ENCODE measurements around the gene KCNMB1.

DNA sequence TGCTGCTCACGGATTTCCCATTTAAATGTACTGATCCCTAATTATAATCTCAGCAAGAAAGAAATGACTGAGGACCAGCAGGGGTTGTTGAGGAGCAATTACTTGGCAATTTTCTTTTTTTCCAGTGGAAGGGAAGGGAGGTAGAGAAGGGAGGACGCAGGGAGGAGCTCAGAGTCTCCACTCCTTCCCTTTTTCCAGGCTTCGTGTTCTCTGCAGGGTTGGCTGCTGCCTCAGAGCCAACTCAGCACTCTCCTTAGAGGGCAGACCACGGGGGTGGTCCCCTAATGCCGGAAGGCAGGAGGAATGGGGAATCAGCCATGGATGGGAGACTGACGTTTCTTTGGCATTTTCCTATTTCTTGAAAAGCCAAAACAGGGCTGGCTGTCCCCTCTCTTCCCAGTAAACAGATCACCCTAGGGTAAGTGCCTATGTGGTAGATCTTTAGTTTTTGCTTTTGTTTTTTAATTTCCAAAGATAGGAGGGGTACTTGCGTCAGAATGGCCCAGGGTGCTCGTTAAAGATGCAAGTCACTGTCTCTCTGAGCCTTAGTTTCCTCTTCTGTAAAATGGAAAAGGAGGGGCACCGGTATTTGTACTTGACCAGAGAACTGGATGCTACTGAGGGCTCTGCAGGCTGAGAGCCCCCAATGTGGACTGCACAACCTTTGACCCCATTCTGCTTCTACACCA, 52.0 kb downstream of the KCNMB1 start:
- TF ChIP-seq, protein P1, sequence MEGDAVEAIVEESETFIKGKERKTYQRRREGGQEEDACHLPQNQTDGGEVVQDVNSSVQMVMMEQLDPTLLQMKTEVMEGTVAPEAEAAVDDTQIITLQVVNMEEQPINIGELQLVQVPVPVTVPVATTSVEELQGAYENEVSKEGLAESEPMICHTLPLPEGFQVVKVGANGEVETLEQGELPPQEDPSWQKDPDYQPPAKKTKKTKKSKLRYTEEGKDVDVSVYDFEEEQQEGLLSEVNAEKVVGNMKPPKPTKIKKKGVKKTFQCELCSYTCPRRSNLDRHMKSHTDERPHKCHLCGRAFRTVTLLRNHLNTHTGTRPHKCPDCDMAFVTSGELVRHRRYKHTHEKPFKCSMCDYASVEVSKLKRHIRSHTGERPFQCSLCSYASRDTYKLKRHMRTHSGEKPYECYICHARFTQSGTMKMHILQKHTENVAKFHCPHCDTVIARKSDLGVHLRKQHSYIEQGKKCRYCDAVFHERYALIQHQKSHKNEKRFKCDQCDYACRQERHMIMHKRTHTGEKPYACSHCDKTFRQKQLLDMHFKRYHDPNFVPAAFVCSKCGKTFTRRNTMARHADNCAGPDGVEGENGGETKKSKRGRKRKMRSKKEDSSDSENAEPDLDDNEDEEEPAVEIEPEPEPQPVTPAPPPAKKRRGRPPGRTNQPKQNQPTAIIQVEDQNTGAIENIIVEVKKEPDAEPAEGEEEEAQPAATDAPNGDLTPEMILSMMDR (IDR thresholded peaks at IDR 0.05; ENCODE audit: insufficient read depth, low read length), result no peak
- TF ChIP-seq GABPA (IDR thresholded peaks at IDR 0.05; ENCODE audit: low read depth) (no peak), POLR2AphosphoS5 (IDR thresholded peaks at IDR 0.05; ENCODE audit: low read depth) (no peak)
- TF ChIP-seq, protein P2, sequence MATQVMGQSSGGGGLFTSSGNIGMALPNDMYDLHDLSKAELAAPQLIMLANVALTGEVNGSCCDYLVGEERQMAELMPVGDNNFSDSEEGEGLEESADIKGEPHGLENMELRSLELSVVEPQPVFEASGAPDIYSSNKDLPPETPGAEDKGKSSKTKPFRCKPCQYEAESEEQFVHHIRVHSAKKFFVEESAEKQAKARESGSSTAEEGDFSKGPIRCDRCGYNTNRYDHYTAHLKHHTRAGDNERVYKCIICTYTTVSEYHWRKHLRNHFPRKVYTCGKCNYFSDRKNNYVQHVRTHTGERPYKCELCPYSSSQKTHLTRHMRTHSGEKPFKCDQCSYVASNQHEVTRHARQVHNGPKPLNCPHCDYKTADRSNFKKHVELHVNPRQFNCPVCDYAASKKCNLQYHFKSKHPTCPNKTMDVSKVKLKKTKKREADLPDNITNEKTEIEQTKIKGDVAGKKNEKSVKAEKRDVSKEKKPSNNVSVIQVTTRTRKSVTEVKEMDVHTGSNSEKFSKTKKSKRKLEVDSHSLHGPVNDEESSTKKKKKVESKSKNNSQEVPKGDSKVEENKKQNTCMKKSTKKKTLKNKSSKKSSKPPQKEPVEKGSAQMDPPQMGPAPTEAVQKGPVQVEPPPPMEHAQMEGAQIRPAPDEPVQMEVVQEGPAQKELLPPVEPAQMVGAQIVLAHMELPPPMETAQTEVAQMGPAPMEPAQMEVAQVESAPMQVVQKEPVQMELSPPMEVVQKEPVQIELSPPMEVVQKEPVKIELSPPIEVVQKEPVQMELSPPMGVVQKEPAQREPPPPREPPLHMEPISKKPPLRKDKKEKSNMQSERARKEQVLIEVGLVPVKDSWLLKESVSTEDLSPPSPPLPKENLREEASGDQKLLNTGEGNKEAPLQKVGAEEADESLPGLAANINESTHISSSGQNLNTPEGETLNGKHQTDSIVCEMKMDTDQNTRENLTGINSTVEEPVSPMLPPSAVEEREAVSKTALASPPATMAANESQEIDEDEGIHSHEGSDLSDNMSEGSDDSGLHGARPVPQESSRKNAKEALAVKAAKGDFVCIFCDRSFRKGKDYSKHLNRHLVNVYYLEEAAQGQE (IDR thresholded peaks at IDR 0.05; ENCODE audit: insufficient replicate concordance, low read depth), result no peak
